NCI-H460 (cell line): ENCODE data around the gene GLIS1. TPM values are rescaled to one million over a fixed set of nuclear protein-coding genes. Genes with fewer than 3 reads are reported as not detected.

Experiments used
- DNase-seq: peaks from one replicate; pipeline ENCODE4 v3.0.0-alpha.2; 2016; ENCODE audit warnings: low read depth; ENCODE audit errors: extremely low read depth
- total RNA-seq: library from RNA; depleted of rRNA; stranded (reverse); fragments of >200 nt; shearing (Covaris generic); gene quantifications from 2 replicates; pipeline ENCODE4 v1.2.3, GENCODE V29; 2014

Gene GLIS1
- total RNA-seq, 1 experiment from 2014 or later: 0.05 TPM

GRCh38 chr1:53517109-53517508 lies 221.9 kb downstream of the GLIS1 start:
- no peak for DNase-seq

GRCh38 chr1:53516181-53516580 lies 222.8 kb downstream of the GLIS1 start:
- no peak for DNase-seq

GRCh38 chr1:53514436-53514835 lies 224.5 kb downstream of the GLIS1 start:
- no peak for DNase-seq

- DNase-seq: no peak
Observed at GRCh38 chr1:53513846-53514245, 225.1 kb downstream of the GLIS1 start.

- DNase-seq: no peak
Observed at GRCh38 chr1:53512807-53513755, 225.9 kb downstream of the GLIS1 start.

- no peak for DNase-seq
Observed at GRCh38 chr1:53511933-53512806, 226.8 kb downstream of the GLIS1 start.

- DNase-seq: no peak
Observed at GRCh38 chr1:53511323-53511932, 227.5 kb downstream of the GLIS1 start.

GRCh38 chr1:53510215-53510614 lies 228.7 kb downstream of the GLIS1 start:
- no peak for DNase-seq

GRCh38 chr1:53509775-53510174 lies 229.2 kb downstream of the GLIS1 start:
- no peak for DNase-seq

- DNase-seq: no peak
Observed at GRCh38 chr1:53508991-53509666, 229.8 kb downstream of the GLIS1 start.

- no peak for DNase-seq
Observed at GRCh38 chr1:53508056-53508990, 230.6 kb downstream of the GLIS1 start.

- DNase-seq: no peak
Observed at GRCh38 chr1:53507116-53507820, 231.7 kb downstream of the GLIS1 start.

- no peak for DNase-seq
Observed at GRCh38 chr1:53506355-53507050, 232.5 kb downstream of the GLIS1 start.

GRCh38 chr1:53505891-53506290 lies 233.1 kb downstream of the GLIS1 start:
- no peak for DNase-seq

- DNase-seq: no peak
Observed at GRCh38 chr1:53505401-53505800, 233.6 kb downstream of the GLIS1 start.

- no peak for DNase-seq
Observed at GRCh38 chr1:53504901-53505300, 234.1 kb downstream of the GLIS1 start.

GRCh38 chr1:53503433-53504217 lies 235.3 kb downstream of the GLIS1 start:
- DNase-seq: no peak
